ENCODE results near the gene SLC39A11. TPM values are rescaled to one million over a fixed set of nuclear protein-coding genes. Genes with fewer than 3 reads are reported as not detected.

Gene SLC39A11
- 13.4 TPM for polyA plus RNA-seq (2013, experiment 1 of 2)
- polyA plus RNA-seq (2013, experiment 2 of 2) = 12.8 TPM

- Histone ChIP-seq H4K91ac (ENCODE audit: low read length) (peak within 1 kb of the TSS; percentile 55), H3K36me3 (ENCODE audit: control insufficient read depth in 1 of 2, insufficient read depth in 2 of 2, low read depth in 1 of 2, low read length in 2 of 2) (peaks cover 2 to 8% of the 10 kb centered on the region in 2 experiments), H3K23ac (ENCODE audit: low read length in 2 of 2) (peak within 1 kb of the TSS in 1 of 2 experiments; percentile 83), H3K27me3 (ENCODE audit: control insufficient read depth in 1 of 2, insufficient read depth in 1 of 2, low read length in 2 of 2) (peaks cover 4 to 10% of the 10 kb centered on the region in 2 experiments), H2BK5ac (ENCODE audit: low read depth, low read length, poor library complexity, severe bottlenecking) (no peak within 1 kb of the TSS), H4K8ac (ENCODE audit: low read length) (peak within 1 kb of the TSS; percentile 97), H3K14ac (ENCODE audit: low read length in 2 of 2) (no peak within 1 kb of the TSS), H3K4ac (ENCODE audit: low read depth in 1 of 2, low read length in 2 of 2) (peak within 1 kb of the TSS; percentile 21 to 35), H3K4me2 (ENCODE audit: low read length, poor library complexity, severe bottlenecking) (peak within 1 kb of the TSS; percentile 81), H2BK120ac (ENCODE audit: low read depth, low read length) (no peak within 1 kb of the TSS), H2AFZ (ENCODE audit: low read depth, low read length) (peak within 1 kb of the TSS; percentile 84), H3K9me3 (ENCODE audit: control insufficient read depth, low read length) (no peaks in the 10 kb centered on the region), H3K79me1 (replicated peaks; ENCODE audit: low read length, poor library complexity, severe bottlenecking) (peaks cover 17% of the 10 kb centered on the region), H3K27ac (ENCODE audit: low read length, poor library complexity, severe bottlenecking) (no peak within 1 kb of the TSS), H2BK15ac (ENCODE audit: low read depth, poor library complexity, severe bottlenecking) (peak within 1 kb of the TSS; percentile 89), H3K4me1 (ENCODE audit: control insufficient read depth, insufficient read depth, low read depth, low read length) (peaks cover 6% of the 10 kb centered on the region), H3K18ac (ENCODE audit: low read depth in 1 of 2, low read length in 2 of 2) (peak within 1 kb of the TSS; percentile 73 to 90), H3K4me3 (ENCODE audit: insufficient read depth in 1 of 2, low read depth in 1 of 2, low read length in 2 of 2) (peak within 1 kb of the TSS; percentile 72 to 86), H2BK12ac (ENCODE audit: low read length in 2 of 2) (no peak within 1 kb of the TSS), H2AK5ac (ENCODE audit: low read length, severe bottlenecking) (no peak within 1 kb of the TSS), H3K9ac (ENCODE audit: low read length) (peak within 1 kb of the TSS; percentile 86)
- DNase-seq = peak; percentile 91
- 19% methylated on average over 23 of the region's 23 CpGs for WGBS
Observed at GRCh38 chr17:73092523-73093135, at the start of gene SLC39A11. TSS of gene SLC39A11 (minus strand) at chr17:73092688. CDS start at chr17:73088764, 3,924 bp downstream.

GRCh38 chr17:73141411-73141810 lies 48.9 kb upstream of the SLC39A11 start:
- H2BK15ac ChIP-seq (ENCODE audit: low read depth, poor library complexity, severe bottlenecking) = no peak overlapping the region
- H3K4me2 ChIP-seq (ENCODE audit: low read length, poor library complexity, severe bottlenecking) = no peak overlapping the region
- no peak overlapping the region for H2BK12ac ChIP-seq (ENCODE audit: low read length in 2 of 2)
- WGBS = 76% methylated on average over 4 of the region's 6 CpGs
- no peak overlapping the region for H3K9ac ChIP-seq (ENCODE audit: low read length)
- no peak overlapping the region for H3K27ac ChIP-seq (ENCODE audit: low read length, poor library complexity, severe bottlenecking)
- DNase-seq = no peak
- no peak overlapping the region for H2BK5ac ChIP-seq (ENCODE audit: low read depth, low read length, poor library complexity, severe bottlenecking)
- peaks cover 0 to 22% of the 10 kb centered on the region in 2 experiments for H3K27me3 ChIP-seq (ENCODE audit: control insufficient read depth in 1 of 2, insufficient read depth in 1 of 2, low read length in 2 of 2)
- H4K8ac ChIP-seq (ENCODE audit: low read length) = no peak overlapping the region
- H2BK120ac ChIP-seq (ENCODE audit: low read depth, low read length) = no peak overlapping the region
- H3K18ac ChIP-seq (ENCODE audit: low read depth in 1 of 2, low read length in 2 of 2) = no peak overlapping the region
- no peak overlapping the region for H2AK5ac ChIP-seq (ENCODE audit: low read length, severe bottlenecking)
- H3K14ac ChIP-seq (ENCODE audit: low read length in 2 of 2) = no peak overlapping the region
- no peaks in the 10 kb centered on the region for H3K4me1 ChIP-seq (ENCODE audit: control insufficient read depth, insufficient read depth, low read depth, low read length)
- H3K36me3 ChIP-seq (ENCODE audit: control insufficient read depth in 1 of 2, insufficient read depth in 2 of 2, low read depth in 1 of 2, low read length in 2 of 2) = no peaks in the 10 kb centered on the region
- no peaks in the 10 kb centered on the region for H3K79me1 ChIP-seq (replicated peaks; ENCODE audit: low read length, poor library complexity, severe bottlenecking)
- no peak overlapping the region for H4K91ac ChIP-seq (ENCODE audit: low read length)
- no peak overlapping the region for H3K4ac ChIP-seq (ENCODE audit: low read depth in 1 of 2, low read length in 2 of 2)
- H2AFZ ChIP-seq (ENCODE audit: low read depth, low read length) = no peak overlapping the region
- no peak overlapping the region for H3K4me3 ChIP-seq (ENCODE audit: insufficient read depth in 1 of 2, low read depth in 1 of 2, low read length in 2 of 2)
- no peak overlapping the region for H3K23ac ChIP-seq (ENCODE audit: low read length in 2 of 2)
- H3K9me3 ChIP-seq (ENCODE audit: control insufficient read depth, low read length) = no peaks in the 10 kb centered on the region

- H2BK12ac ChIP-seq (ENCODE audit: low read length in 2 of 2) = no peak overlapping the region
- no peak overlapping the region for H4K8ac ChIP-seq (ENCODE audit: low read length)
- H3K9me3 ChIP-seq (ENCODE audit: control insufficient read depth, low read length) = no peaks in the 10 kb centered on the region
- H3K4me3 ChIP-seq (ENCODE audit: insufficient read depth in 1 of 2, low read depth in 1 of 2, low read length in 2 of 2) = no peak overlapping the region
- H4K91ac ChIP-seq (ENCODE audit: low read length) = no peak overlapping the region
- H3K4ac ChIP-seq (ENCODE audit: low read depth in 1 of 2, low read length in 2 of 2) = no peak overlapping the region
- no peak overlapping the region for H2BK5ac ChIP-seq (ENCODE audit: low read depth, low read length, poor library complexity, severe bottlenecking)
- no peak overlapping the region for H3K27ac ChIP-seq (ENCODE audit: low read length, poor library complexity, severe bottlenecking)
- H2BK120ac ChIP-seq (ENCODE audit: low read depth, low read length) = no peak overlapping the region
- no peak overlapping the region for H3K23ac ChIP-seq (ENCODE audit: low read length in 2 of 2)
- H2AK5ac ChIP-seq (ENCODE audit: low read length, severe bottlenecking) = no peak overlapping the region
- H3K79me1 ChIP-seq (replicated peaks; ENCODE audit: low read length, poor library complexity, severe bottlenecking) = no peaks in the 10 kb centered on the region
- no peak overlapping the region for H3K9ac ChIP-seq (ENCODE audit: low read length)
- peaks cover 0 to 22% of the 10 kb centered on the region in 2 experiments for H3K27me3 ChIP-seq (ENCODE audit: control insufficient read depth in 1 of 2, insufficient read depth in 1 of 2, low read length in 2 of 2)
- no peak overlapping the region for H3K14ac ChIP-seq (ENCODE audit: low read length in 2 of 2)
- 64% methylated on average over 5 of the region's 5 CpGs for WGBS
- no peak overlapping the region for H3K18ac ChIP-seq (ENCODE audit: low read depth in 1 of 2, low read length in 2 of 2)
- no peak for DNase-seq
- no peaks in the 10 kb centered on the region for H3K4me1 ChIP-seq (ENCODE audit: control insufficient read depth, insufficient read depth, low read depth, low read length)
- H2BK15ac ChIP-seq (ENCODE audit: low read depth, poor library complexity, severe bottlenecking) = no peak overlapping the region
- H3K36me3 ChIP-seq (ENCODE audit: control insufficient read depth in 1 of 2, insufficient read depth in 2 of 2, low read depth in 1 of 2, low read length in 2 of 2) = no peaks in the 10 kb centered on the region
- H3K4me2 ChIP-seq (ENCODE audit: low read length, poor library complexity, severe bottlenecking) = no peak overlapping the region
- H2AFZ ChIP-seq (ENCODE audit: low read depth, low read length) = no peak overlapping the region
Observed at GRCh38 chr17:73140566-73140965, 48.1 kb upstream of the SLC39A11 start.

GRCh38 chr17:73139296-73139695 lies 46.8 kb upstream of the SLC39A11 start:
- H2BK5ac ChIP-seq (ENCODE audit: low read depth, low read length, poor library complexity, severe bottlenecking) = no peak overlapping the region
- H3K9me3 ChIP-seq (ENCODE audit: control insufficient read depth, low read length) = no peaks in the 10 kb centered on the region
- no peaks in the 10 kb centered on the region for H3K36me3 ChIP-seq (ENCODE audit: control insufficient read depth in 1 of 2, insufficient read depth in 2 of 2, low read depth in 1 of 2, low read length in 2 of 2)
- no peak overlapping the region for H2AFZ ChIP-seq (ENCODE audit: low read depth, low read length)
- H3K4me2 ChIP-seq (ENCODE audit: low read length, poor library complexity, severe bottlenecking) = no peak overlapping the region
- no peak overlapping the region for H4K8ac ChIP-seq (ENCODE audit: low read length)
- no peaks in the 10 kb centered on the region for H3K79me1 ChIP-seq (replicated peaks; ENCODE audit: low read length, poor library complexity, severe bottlenecking)
- H3K4me1 ChIP-seq (ENCODE audit: control insufficient read depth, insufficient read depth, low read depth, low read length) = no peaks in the 10 kb centered on the region
- H3K4me3 ChIP-seq (ENCODE audit: insufficient read depth in 1 of 2, low read depth in 1 of 2, low read length in 2 of 2) = no peak overlapping the region
- no peak overlapping the region for H3K18ac ChIP-seq (ENCODE audit: low read depth in 1 of 2, low read length in 2 of 2)
- no peak overlapping the region for H3K4ac ChIP-seq (ENCODE audit: low read depth in 1 of 2, low read length in 2 of 2)
- no peak overlapping the region for H2AK5ac ChIP-seq (ENCODE audit: low read length, severe bottlenecking)
- no peak overlapping the region for H2BK12ac ChIP-seq (ENCODE audit: low read length in 2 of 2)
- WGBS = 61% methylated on average over 3 of the region's 4 CpGs
- H3K9ac ChIP-seq (ENCODE audit: low read length) = no peak overlapping the region
- no peak for DNase-seq
- H2BK120ac ChIP-seq (ENCODE audit: low read depth, low read length) = no peak overlapping the region
- no peak overlapping the region for H2BK15ac ChIP-seq (ENCODE audit: low read depth, poor library complexity, severe bottlenecking)
- no peak overlapping the region for H3K23ac ChIP-seq (ENCODE audit: low read length in 2 of 2)
- H4K91ac ChIP-seq (ENCODE audit: low read length) = no peak overlapping the region
- H3K27ac ChIP-seq (ENCODE audit: low read length, poor library complexity, severe bottlenecking) = no peak overlapping the region
- no peak overlapping the region for H3K14ac ChIP-seq (ENCODE audit: low read length in 2 of 2)
- H3K27me3 ChIP-seq (ENCODE audit: control insufficient read depth in 1 of 2, insufficient read depth in 1 of 2, low read length in 2 of 2) = peaks cover 0 to 22% of the 10 kb centered on the region in 2 experiments

Data from mesenchymal stem cell (in vitro differentiated cells and primary cell).